Activated T-helper 9 cell treated with anti-CD3 and anti-CD28 coated beads, Interleukin-2, amount 50 U/mL, for 16 hours (primary cell): Measurements from ENCODE around the gene HMCES.
"Not testable (repeated sequence)": the region's sequence is repeated elsewhere in the genome, so short reads cannot be mapped to it uniquely, and the experiment has no call there.

ENCODE experiments used
- DNase-seq: peaks from one replicate; pipeline ENCODE4 v3.0.0-alpha.2; 2020; ENCODE audit warnings: low read depth

HMCES gene

DNA sequence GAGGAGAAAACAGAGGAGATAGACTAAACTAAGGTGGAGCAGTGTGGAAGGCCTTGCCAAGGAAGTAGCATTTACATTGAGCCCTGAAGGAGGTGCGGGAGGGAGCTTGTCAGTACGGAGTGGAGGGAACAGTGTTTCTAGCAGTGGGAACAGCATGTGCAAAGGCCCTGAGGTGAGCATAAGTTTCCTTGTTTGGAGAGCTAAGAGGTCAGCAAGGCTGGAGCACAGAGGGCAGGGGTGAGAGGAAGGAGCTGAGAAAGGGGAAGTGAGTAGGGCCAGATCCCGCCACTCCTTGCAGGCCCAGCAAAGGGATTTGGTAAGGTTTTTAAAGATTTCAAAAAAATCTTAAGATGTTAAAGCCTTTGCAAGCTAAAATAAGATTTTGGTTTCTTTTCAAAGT is 70.1 kb downstream of the HMCES start:
- no peak for DNase-seq

DNA sequence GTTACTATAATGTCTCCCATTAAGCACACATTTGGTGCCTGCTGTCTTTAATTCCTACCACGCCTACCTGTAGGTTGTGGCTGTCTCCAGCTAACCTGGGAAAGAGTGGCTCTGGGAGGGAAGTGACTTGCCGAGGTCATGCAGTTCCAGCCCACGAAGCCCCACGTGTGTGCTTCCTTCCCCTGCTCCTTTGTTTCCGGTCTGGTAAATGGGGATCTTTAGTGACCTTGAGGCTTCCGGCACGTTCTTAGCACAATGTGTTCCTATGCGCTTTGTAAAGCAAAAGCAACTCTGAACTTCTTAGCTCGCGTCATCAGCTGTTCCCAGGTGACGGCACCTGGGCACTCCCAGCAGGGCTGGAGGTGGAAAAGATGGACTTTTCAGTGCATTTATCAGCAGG is 70.5 kb downstream of the HMCES start:
- not testable (repeated sequence) for DNase-seq

DNA sequence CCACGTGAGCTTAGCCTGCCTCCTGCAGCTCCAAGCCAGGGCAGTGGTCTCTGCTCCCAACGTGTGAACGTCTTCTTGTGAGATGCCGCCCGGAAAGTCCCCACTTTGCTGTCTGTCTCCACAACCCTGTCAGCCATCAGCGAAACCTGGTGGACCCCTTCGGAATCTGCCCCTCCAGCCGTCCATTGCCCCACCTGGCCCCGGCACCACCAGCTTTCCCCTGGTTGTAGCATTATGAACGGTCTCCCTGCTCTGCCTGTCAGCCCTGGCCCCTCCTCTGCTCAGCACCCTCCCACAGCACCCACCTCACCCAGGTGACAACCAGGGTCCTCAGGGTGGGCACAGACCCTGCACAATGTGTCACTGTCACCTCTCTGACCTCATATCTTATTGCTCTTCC is 71.1 kb downstream of the HMCES start:
- DNase-seq, result no peak

DNA sequence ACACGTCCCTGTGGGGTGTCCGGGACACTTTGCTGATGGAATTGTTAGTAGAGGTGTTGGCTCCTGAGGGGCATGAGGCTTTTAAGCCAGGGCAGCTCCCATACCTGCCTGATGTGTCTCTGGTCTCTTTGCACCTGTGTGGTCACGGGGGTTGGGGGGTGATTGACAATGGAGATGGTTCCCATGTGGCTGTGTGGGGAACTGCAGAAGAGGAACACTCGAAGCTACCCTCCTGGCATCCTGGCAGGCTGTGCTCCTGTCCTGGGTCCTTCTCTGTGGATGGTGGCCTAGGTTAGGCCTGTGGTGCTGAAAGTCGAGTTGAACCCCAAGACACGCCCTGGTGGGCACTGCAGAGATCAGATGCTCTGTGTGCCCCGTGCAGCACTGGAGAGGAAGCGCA is 73.4 kb downstream of the HMCES start:
- no peak for DNase-seq

DNA sequence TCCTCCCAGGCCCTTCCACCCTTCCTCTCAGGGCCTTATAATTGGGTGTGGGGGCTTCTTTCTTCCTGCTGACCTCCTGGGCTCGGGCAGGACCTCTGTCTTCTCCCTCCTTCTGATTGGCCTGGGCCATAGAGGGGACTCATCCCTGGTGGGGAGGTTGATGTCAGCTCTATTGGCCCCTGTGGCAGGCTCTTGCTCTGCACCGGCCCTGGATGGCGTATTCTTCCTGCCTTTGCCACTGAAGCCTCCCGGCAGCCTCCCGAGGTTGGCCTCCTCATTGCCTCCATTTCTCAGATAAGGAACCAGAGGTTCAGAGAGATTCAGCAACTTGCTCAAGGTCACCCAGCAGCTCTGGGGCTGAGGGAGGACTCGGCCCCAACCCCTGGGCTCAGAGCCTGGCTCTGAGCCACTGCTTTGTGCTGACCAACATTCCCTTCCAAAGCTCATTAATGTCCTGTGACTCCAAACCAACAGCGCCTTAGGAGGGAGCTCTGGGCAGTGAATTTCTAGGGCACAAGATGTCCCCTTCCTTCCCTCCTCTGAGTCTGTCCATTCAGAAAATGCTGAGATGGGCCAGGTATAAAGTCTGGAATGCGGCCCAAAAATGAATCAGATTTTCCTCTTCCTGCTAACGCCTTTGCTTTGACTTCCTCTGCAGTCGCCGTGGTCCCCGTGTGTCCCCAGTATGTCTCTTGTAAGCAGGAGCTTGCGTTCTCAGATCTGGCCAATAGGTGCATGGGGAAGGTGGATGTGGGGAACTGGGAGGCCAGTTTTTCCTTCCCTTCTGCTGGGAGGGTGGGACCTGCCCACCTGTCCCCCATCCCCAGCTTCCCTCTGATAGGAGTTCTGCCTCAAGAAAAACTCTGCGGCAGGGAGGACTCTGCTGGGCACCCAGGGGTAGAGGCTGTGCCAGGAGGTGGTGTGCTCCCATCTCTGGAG is 74.2 kb downstream of the HMCES start:
- DNase-seq, result no peak

DNA sequence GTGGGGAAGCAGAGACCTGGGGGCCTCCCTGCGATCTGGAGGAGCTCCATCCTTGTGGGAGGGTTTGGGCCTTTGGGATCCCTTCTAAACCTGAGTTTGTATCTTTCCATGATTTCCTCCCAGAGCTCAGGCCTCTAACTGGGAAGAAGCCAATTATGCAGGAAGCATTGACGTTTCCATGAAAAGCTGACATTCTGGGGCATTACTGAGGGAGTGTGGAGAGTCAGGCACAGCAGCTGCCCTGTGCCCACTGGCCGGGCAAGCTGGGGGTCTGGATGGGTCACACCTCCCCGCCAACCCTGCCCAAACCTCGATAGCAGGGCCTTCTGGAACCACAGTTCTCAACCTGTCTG is 74.9 kb downstream of the HMCES start:
- DNase-seq, result no peak
